ENCODE measurements around the gene LTBP2. TPM values are rescaled to one million over a fixed set of nuclear protein-coding genes. Genes with fewer than 3 reads are reported as not detected.
A peak's percentile ranks its signal among the peaks of the same experiment; 100 is the strongest.

Gene LTBP2
- polyA plus RNA-seq, 2 of the 4 experiments (the other 2 are of a cell fraction), result 4.9 to 14.4 TPM

DNA sequence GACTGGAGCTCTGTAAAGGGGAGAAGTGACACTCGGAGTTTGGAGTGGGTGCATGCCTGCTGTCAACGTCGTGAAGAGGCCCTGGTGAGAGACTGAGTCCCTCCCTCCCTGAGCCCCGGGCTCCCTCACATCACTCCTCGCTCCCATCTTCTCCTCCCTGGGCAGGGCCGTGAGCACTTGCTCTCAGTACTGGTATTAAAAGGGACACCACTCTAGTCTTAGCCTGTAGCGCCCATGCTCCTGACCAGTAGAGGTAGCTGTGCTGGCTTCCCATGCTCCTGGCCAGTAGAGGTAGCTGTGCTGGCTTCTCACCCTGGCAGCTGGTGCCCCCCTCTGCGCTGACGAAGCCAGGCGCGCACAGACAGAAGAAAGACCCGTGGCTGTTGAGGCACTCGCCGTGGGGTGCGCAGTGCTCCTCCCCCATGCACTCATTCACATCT, 103.7 kb downstream of the LTBP2 start:
- CTCF ChIA-PET, result interaction anchor here (0.6 to 1.7 kb wide), 6 partner anchors 9 to 1858 kb away, joined by 3 to 5 read pairs (median 3); no protein-coding TSS in a partner anchor
- peak; percentile 58 to 83; a peak in 5 of 6 replicates for ATAC-seq
- POLR2A ChIA-PET, result interaction anchor here (0.6 to 1.4 kb wide), 2 partner anchors 9 to 63 kb away, joined by 3 to 4 read pairs; no protein-coding TSS in a partner anchor

DNA sequence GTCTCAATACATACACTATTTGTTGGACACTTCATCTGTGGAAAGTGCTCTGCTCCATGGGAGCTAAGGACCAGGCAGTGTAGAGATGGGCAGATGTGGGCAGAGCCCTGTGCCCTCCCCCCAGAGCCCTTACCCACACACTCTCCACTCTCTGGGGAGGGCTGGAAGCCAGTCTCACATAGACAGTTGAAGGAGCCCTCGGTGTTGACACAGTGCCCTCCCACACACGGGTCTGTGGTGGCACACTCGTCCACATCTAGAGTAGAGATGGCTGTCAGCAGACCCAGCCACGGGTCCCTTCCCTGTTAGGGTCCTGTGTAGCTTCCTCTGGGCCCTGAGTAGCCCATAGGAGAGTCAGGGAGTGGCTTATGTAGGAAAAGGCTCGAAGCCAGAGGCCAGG, 104.2 kb downstream of the LTBP2 start:
- Histone ChIP-seq H3K4me3 (no peak overlapping the region), H3K4me2 (no peak overlapping the region), H3K9me3 (no peaks in the 10 kb centered on the region), H3K4me1 (no peaks in the 10 kb centered on the region), H3K27ac (no peak overlapping the region)
- ATAC-seq, result no peak
- TF ChIP-seq RNF2 (IDR thresholded peaks at IDR 0.05; ENCODE audit: borderline replicate concordance, low read depth) (no peak), MAFK (IDR thresholded peaks at IDR 0.05; ENCODE audit: partially characterized antibody) (no peak), MAZ (IDR thresholded peaks at IDR 0.05; ENCODE audit: borderline replicate concordance, low read depth, low read length) (no peak), ZFP36 (IDR thresholded peaks at IDR 0.05; ENCODE audit: borderline replicate concordance, partially characterized antibody) (no peak), FOSB (CRISPR knock-in tag; IDR thresholded peaks at IDR 0.05) (no peak)
- no peak for DNase-seq (ENCODE audit: low read depth in 1 of 2, low spot score in 1 of 2)
- ChIA-PET POLR2A (interaction anchor here (1.4 kb wide), 1 partner anchor 9 kb away, joined by 3 read pairs; no protein-coding TSS in a partner anchor), CTCF (interaction anchor here (1.4 to 1.7 kb wide), 2 partner anchors 9 to 11 kb away, joined by 3 to 5 read pairs; no protein-coding TSS in a partner anchor)
- FAIRE-seq, result no peak
- 100% methylated on average over 1 of the region's 5 CpGs for WGBS (ENCODE audit: missing lambda C conversion rate)

More for the DNA sequence above, 103.7 kb downstream of the LTBP2 start:
- Histone ChIP-seq H3K9me3 (no peaks in the 10 kb centered on the region), H3K4me1 (no peaks in the 10 kb centered on the region), H3K4me3 (no peak overlapping the region), H3K4me2 (no peak overlapping the region), H3K27ac (no peak overlapping the region)
- DNase-seq (ENCODE audit: low read depth in 1 of 2, low spot score in 1 of 2) (peak in 1 of 2 experiments; percentile 41), FAIRE-seq (no peak)
- WGBS (ENCODE audit: missing lambda C conversion rate), result 79% methylated on average over 15 of the region's 15 CpGs
- TF ChIP-seq, protein P1, sequence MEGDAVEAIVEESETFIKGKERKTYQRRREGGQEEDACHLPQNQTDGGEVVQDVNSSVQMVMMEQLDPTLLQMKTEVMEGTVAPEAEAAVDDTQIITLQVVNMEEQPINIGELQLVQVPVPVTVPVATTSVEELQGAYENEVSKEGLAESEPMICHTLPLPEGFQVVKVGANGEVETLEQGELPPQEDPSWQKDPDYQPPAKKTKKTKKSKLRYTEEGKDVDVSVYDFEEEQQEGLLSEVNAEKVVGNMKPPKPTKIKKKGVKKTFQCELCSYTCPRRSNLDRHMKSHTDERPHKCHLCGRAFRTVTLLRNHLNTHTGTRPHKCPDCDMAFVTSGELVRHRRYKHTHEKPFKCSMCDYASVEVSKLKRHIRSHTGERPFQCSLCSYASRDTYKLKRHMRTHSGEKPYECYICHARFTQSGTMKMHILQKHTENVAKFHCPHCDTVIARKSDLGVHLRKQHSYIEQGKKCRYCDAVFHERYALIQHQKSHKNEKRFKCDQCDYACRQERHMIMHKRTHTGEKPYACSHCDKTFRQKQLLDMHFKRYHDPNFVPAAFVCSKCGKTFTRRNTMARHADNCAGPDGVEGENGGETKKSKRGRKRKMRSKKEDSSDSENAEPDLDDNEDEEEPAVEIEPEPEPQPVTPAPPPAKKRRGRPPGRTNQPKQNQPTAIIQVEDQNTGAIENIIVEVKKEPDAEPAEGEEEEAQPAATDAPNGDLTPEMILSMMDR (IDR thresholded peaks at IDR 0.05), result peak; percentile 11; the same call in 1 of the 3 replicates
- no peak for TF ChIP-seq FOSL2 (IDR thresholded peaks at IDR 0.05)
- TF ChIP-seq FOSL2 (CRISPR knock-in tag; IDR thresholded peaks at IDR 0.05), result no peak
- no peak for TF ChIP-seq HDAC2 (IDR thresholded peaks at IDR 0.05)
- 0 out of 5 replicates have a peak, but pooled peaks of 1 of the 2 experiments have one; percentile 15 for TF ChIP-seq RAD21 (conservative IDR thresholded peaks at IDR 0.05 in 1 of 2, IDR thresholded peaks at IDR 0.05 in 1 of 2)

DNA sequence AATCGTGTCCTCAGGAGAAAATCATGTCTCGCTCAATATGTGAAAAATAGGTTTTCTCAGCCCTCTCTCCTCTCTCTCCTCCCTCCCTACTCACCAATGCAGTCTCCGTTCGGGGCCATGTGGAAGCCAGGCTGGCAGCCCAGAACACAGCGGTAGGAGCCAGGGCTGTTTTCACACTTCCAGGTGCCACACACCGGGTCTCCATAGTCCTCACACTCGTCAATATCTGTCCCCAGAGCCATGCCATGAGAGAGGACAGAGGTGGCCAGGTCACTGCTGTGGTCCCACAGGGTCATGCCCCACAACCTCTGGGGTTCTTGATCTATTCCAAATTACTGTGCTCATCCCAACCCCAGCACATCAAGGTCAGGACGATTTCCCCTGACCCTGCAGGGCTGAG, 105.0 kb downstream of the LTBP2 start:
- Histone ChIP-seq H3K4me2 (no peak overlapping the region), H3K27ac (no peak overlapping the region), H3K9me3 (no peaks in the 10 kb centered on the region), H3K4me1 (peaks cover 5% of the 10 kb centered on the region; the same call in 2 of the 3 replicates), H3K4me3 (no peak overlapping the region)
- DNase-seq (ENCODE audit: low read depth in 1 of 2, low spot score in 1 of 2), result no peak
- TF ChIP-seq EHF (CRISPR knock-in tag; IDR thresholded peaks at IDR 0.05) (no peak), EHMT2 (IDR thresholded peaks at IDR 0.05; ENCODE audit: low read depth) (no peak), ZNF302 (CRISPR knock-in tag; IDR thresholded peaks at IDR 0.05) (no peak), NR3C1 (IDR thresholded peaks at IDR 0.05) (no peak), MYC (IDR thresholded peaks at IDR 0.05; ENCODE audit: borderline replicate concordance, low read length) (no peak), FOSB (CRISPR knock-in tag; IDR thresholded peaks at IDR 0.05) (no peak), BHLHE40 (IDR thresholded peaks at IDR 0.05; ENCODE audit: low read depth, low read length) (no peak)
- TF ChIP-seq, protein P2, sequence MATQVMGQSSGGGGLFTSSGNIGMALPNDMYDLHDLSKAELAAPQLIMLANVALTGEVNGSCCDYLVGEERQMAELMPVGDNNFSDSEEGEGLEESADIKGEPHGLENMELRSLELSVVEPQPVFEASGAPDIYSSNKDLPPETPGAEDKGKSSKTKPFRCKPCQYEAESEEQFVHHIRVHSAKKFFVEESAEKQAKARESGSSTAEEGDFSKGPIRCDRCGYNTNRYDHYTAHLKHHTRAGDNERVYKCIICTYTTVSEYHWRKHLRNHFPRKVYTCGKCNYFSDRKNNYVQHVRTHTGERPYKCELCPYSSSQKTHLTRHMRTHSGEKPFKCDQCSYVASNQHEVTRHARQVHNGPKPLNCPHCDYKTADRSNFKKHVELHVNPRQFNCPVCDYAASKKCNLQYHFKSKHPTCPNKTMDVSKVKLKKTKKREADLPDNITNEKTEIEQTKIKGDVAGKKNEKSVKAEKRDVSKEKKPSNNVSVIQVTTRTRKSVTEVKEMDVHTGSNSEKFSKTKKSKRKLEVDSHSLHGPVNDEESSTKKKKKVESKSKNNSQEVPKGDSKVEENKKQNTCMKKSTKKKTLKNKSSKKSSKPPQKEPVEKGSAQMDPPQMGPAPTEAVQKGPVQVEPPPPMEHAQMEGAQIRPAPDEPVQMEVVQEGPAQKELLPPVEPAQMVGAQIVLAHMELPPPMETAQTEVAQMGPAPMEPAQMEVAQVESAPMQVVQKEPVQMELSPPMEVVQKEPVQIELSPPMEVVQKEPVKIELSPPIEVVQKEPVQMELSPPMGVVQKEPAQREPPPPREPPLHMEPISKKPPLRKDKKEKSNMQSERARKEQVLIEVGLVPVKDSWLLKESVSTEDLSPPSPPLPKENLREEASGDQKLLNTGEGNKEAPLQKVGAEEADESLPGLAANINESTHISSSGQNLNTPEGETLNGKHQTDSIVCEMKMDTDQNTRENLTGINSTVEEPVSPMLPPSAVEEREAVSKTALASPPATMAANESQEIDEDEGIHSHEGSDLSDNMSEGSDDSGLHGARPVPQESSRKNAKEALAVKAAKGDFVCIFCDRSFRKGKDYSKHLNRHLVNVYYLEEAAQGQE (IDR thresholded peaks at IDR 0.05), result no peak
- TF ChIP-seq, protein P3, sequence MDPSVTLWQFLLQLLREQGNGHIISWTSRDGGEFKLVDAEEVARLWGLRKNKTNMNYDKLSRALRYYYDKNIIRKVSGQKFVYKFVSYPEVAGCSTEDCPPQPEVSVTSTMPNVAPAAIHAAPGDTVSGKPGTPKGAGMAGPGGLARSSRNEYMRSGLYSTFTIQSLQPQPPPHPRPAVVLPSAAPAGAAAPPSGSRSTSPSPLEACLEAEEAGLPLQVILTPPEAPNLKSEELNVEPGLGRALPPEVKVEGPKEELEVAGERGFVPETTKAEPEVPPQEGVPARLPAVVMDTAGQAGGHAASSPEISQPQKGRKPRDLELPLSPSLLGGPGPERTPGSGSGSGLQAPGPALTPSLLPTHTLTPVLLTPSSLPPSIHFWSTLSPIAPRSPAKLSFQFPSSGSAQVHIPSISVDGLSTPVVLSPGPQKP (IDR thresholded peaks at IDR 0.05; ENCODE audit: low read depth, low read length), result no peak
- TF ChIP-seq, protein P4, sequence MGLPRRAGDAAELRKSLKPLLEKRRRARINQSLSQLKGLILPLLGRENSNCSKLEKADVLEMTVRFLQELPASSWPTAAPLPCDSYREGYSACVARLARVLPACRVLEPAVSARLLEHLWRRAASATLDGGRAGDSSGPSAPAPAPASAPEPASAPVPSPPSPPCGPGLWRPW (IDR thresholded peaks at IDR 0.05), result no peak
- TF ChIP-seq, protein P5, sequence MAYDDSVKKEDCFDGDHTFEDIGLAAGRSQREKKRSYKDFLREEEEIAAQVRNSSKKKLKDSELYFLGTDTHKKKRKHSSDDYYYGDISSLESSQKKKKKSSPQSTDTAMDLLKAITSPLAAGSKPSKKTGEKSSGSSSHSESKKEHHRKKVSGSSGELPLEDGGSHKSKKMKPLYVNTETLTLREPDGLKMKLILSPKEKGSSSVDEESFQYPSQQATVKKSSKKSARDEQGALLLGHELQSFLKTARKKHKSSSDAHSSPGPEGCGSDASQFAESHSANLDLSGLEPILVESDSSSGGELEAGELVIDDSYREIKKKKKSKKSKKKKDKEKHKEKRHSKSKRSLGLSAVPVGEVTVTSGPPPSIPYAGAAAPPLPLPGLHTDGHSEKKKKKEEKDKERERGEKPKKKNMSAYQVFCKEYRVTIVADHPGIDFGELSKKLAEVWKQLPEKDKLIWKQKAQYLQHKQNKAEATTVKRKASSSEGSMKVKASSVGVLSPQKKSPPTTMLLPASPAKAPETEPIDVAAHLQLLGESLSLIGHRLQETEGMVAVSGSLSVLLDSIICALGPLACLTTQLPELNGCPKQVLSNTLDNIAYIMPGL (CRISPR knock-in tag; IDR thresholded peaks at IDR 0.05; ENCODE audit: borderline replicate concordance), result no peak
- FAIRE-seq, result no peak
- no peak for ATAC-seq
- ChIA-PET CTCF (interaction anchor here (0.7 to 1.7 kb wide), 2 partner anchors 11 to 15 kb away, joined by 3 to 5 read pairs; no protein-coding TSS in a partner anchor), POLR2A (no interaction called here)
- 66% methylated on average over 8 of the region's 8 CpGs for WGBS (ENCODE audit: missing lambda C conversion rate)
